ENCODE data around the gene STAU1.

- TF ChIP-seq TOX (CRISPR knock-in tag; IDR thresholded peaks at IDR 0.05; ENCODE audit: borderline replicate concordance) = no peak
- no peak for TF ChIP-seq PATZ1 (CRISPR knock-in tag; IDR thresholded peaks at IDR 0.05; ENCODE audit: borderline replicate concordance)
- no peak for TF ChIP-seq ZFP30 (CRISPR knock-in tag; IDR thresholded peaks at IDR 0.05)
- TF ChIP-seq ZFP3 (CRISPR knock-in tag; IDR thresholded peaks at IDR 0.05) = no peak
- no peak for TF ChIP-seq TCF4 (CRISPR knock-in tag; IDR thresholded peaks at IDR 0.05; ENCODE audit: borderline replicate concordance)
- no peak for TF ChIP-seq CREB5 (CRISPR knock-in tag; IDR thresholded peaks at IDR 0.05; ENCODE audit: low read depth)
- TF ChIP-seq ZC3H10 (CRISPR knock-in tag; IDR thresholded peaks at IDR 0.05) = no peak
- TF ChIP-seq RARB (CRISPR knock-in tag; IDR thresholded peaks at IDR 0.05) = no peak
- TF ChIP-seq OSR1 (CRISPR knock-in tag; IDR thresholded peaks at IDR 0.05) = no peak
- no peak for TF ChIP-seq PPARA (CRISPR knock-in tag; IDR thresholded peaks at IDR 0.05; ENCODE audit: borderline replicate concordance)
- no peak for TF ChIP-seq CSRNP3 (CRISPR knock-in tag; IDR thresholded peaks at IDR 0.05)
- TF ChIP-seq ZNF70 (CRISPR knock-in tag; IDR thresholded peaks at IDR 0.05) = no peak
- TF ChIP-seq CSDC2 (CRISPR knock-in tag; IDR thresholded peaks at IDR 0.05) = no peak
- TF ChIP-seq ESRRG (CRISPR knock-in tag; IDR thresholded peaks at IDR 0.05) = no peak
Measured at GRCh38 chr20:49136817-49137571, 51.1 kb downstream of the STAU1 start.
